Cardiac muscle cell (in vitro differentiated cells and primary cell): ENCODE measurements around the gene UBL7. TPM values are rescaled to one million over a fixed set of nuclear protein-coding genes. Genes with fewer than 3 reads are reported as not detected.
A peak's percentile ranks its signal among the peaks of the same experiment; 100 is the strongest.

ENCODE experiments used
- DNase-seq, 2 donors: peaks; one replicate each; pipeline versions ENCODE4 v3.0.0 to v3.0.0-alpha.2; 2010 to 2017; ENCODE audit warnings: low read depth in 1 of 2, low spot score in 1 of 2
- H3K27ac ChIP-seq: fragments of 200-600 bp; sonication (generic); 2 replicates; pipeline ENCODE4 v1.5.1; 2016
- H3K27me3 ChIP-seq: fragments of 200-600 bp; sonication (generic); 2 replicates; pipeline ENCODE4 v1.6.0; 2016; ENCODE audit warnings: control low read depth
- H3K36me3 ChIP-seq: fragments of 200-600 bp; sonication (generic); 2 replicates; pipeline ENCODE4 v1.5.1; 2016; ENCODE audit warnings: control low read depth
- H3K4me1 ChIP-seq: fragments of 200-600 bp; sonication (generic); 2 replicates; pipeline ENCODE4 v1.8.1; 2017; ENCODE audit warnings: low read depth, mild to moderate bottlenecking, mixed run types
- H3K4me3 ChIP-seq: fragments of 200-600 bp; sonication (generic); 2 replicates; pipeline ENCODE4 v1.5.1; 2016; ENCODE audit warnings: mild to moderate bottlenecking
- H3K9me3 ChIP-seq: fragments of 200-600 bp; sonication (generic); 2 replicates; pipeline ENCODE4 v1.5.1; 2017; ENCODE audit warnings: low read depth, mild to moderate bottlenecking, control low read depth
- polyA plus RNA-seq: library from polyadenylated mRNA; unstranded; fragments of >200 nt; fragmentation: Nextera tagmentation; extraction: Ambion mirVana; gene quantifications from 2 replicates; pipeline ENCODE4 v1.2.1, GENCODE V29; 2016
- total RNA-seq: library from RNA; depleted of rRNA; stranded (reverse); fragments of >200 nt; gene quantifications from 2 replicates; pipeline ENCODE4 v1.2.3, GENCODE V29; 2016
- TF ChIP-seq, protein P1 (sequence below): IDR thresholded peaks from 2 replicates; pipeline ENCODE4 v1.5.1; 2012; ENCODE audit warnings: low read depth, mild to moderate bottlenecking, low read length

The UBL7 gene
- total and polyA plus RNA-seq, 2 experiments from 2014 or later, result 74.3 to 135 TPM

DNA sequence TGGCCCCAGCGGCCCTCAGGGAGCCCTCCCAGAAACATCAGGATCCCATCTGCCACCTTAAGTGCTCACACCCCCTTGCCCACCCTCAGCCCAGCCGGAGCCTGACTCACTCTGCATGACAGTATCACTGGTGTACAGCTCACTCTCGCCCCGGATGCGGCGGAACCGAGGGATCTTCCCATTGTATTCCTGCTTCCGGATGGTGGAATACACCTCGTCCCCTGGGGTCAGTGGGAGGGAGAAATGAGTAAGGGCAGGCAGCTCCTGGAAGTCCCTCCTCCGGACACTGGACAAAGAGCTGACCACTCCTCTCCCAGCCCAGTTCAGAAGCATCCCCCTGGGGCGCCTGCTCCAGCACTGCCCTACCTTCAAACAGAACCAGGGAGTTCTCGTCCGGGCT is 43.7 kb downstream of the UBL7 start:
- peak in 1 of 2 donors; percentile 56 for DNase-seq
- Histone ChIP-seq H3K27me3 (no peaks in the 10 kb centered on the region), H3K4me3 (no peak overlapping the region), H3K27ac (no peak overlapping the region), H3K9me3 (no peaks in the 10 kb centered on the region), H3K36me3 (no peaks in the 10 kb centered on the region), H3K4me1 (peaks cover 27% of the 10 kb centered on the region)
- TF ChIP-seq, protein P1, sequence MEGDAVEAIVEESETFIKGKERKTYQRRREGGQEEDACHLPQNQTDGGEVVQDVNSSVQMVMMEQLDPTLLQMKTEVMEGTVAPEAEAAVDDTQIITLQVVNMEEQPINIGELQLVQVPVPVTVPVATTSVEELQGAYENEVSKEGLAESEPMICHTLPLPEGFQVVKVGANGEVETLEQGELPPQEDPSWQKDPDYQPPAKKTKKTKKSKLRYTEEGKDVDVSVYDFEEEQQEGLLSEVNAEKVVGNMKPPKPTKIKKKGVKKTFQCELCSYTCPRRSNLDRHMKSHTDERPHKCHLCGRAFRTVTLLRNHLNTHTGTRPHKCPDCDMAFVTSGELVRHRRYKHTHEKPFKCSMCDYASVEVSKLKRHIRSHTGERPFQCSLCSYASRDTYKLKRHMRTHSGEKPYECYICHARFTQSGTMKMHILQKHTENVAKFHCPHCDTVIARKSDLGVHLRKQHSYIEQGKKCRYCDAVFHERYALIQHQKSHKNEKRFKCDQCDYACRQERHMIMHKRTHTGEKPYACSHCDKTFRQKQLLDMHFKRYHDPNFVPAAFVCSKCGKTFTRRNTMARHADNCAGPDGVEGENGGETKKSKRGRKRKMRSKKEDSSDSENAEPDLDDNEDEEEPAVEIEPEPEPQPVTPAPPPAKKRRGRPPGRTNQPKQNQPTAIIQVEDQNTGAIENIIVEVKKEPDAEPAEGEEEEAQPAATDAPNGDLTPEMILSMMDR, result no peak

- no peaks in the 10 kb centered on the region for H3K36me3 ChIP-seq
- H3K27ac ChIP-seq, result no peak overlapping the region
- H3K4me1 ChIP-seq, result peaks cover 17% of the 10 kb centered on the region
- H3K4me3 ChIP-seq, result no peak overlapping the region
- TF ChIP-seq, protein P1, result no peak
- no peaks in the 10 kb centered on the region for H3K9me3 ChIP-seq
- DNase-seq, result no peak
- H3K27me3 ChIP-seq, result no peaks in the 10 kb centered on the region
Measured at GRCh38 chr15:74415966-74416916, 44.7 kb downstream of the UBL7 start.

- TF ChIP-seq, protein P1, result no peak
Measured at GRCh38 chr15:74414603-74415338, 46.2 kb downstream of the UBL7 start.

DNA sequence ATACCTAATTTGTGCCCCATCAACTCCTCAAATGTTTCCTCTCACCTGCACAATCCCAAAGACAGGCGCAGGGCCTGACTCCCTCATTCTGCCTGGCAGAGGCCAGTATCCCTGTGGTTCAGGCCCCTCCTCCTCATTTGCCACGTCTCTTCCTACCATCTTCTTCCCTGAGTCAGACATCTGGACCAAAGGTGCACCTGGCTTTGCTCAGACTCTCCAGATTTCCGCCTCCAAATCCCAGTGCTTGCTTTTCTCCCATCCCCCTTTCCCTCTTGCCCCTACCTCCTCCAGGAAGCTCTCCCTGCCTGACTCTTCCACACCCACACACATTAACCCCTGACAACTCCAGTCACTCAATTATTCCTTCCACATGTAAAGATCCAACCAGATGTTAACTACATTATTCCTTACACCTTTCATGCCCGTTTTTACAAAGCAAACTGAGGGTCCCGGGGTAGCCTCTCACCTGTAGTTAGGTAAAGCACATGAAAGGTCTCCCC is 46.8 kb downstream of the UBL7 start:
- Histone ChIP-seq H3K9me3 (no peaks in the 10 kb centered on the region), H3K4me1 (peaks cover 3% of the 10 kb centered on the region), H3K27ac (no peak overlapping the region), H3K4me3 (no peak overlapping the region), H3K27me3 (no peaks in the 10 kb centered on the region), H3K36me3 (no peaks in the 10 kb centered on the region)
- TF ChIP-seq, protein P1, result no peak
- DNase-seq, result no peak

More at GRCh38 chr15:74414603-74415338, 46.2 kb downstream of the UBL7 start:
- Histone ChIP-seq H3K27ac (no peak overlapping the region), H3K4me1 (peaks cover 3% of the 10 kb centered on the region), H3K9me3 (no peaks in the 10 kb centered on the region), H3K36me3 (no peaks in the 10 kb centered on the region), H3K27me3 (no peaks in the 10 kb centered on the region), H3K4me3 (no peak overlapping the region)
- no peak for DNase-seq

DNA sequence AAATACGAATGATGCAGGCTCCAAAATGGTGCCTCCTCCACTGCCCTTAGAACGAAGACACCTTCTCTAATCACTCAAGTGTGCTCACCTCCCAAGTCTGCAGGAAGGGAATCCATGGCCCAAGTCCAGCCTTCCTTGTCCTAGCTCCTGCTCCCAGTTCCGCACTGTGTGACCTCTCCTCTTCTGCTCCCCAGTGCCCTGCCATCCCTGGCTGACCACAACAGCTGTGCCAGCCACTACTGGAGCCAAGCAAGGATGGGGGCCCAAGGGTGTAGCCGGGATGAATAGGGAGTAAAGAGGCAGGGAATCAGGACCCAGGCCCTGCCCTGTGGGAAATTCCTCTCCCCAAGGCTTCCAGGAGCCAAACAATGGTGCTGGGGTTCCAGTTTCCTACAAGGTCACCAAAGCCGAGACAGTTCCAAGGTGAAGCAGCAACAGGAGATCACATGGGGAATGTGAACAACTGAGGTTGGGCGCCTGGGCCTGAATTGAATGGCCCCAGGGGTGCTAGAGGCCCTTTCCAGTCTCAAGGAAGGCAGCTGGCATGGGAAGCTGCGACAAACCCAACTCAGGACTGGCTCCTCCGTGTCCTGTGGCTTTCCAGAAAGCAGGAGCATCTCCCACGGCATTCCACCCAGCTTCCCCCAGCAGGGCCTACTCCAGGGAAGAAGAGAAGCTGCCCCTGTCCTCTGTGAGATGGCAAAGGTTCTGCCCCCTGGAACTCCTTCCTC is 47.4 kb downstream of the UBL7 start:
- no peaks in the 10 kb centered on the region for H3K36me3 ChIP-seq
- H3K27me3 ChIP-seq, result no peaks in the 10 kb centered on the region
- H3K9me3 ChIP-seq, result no peaks in the 10 kb centered on the region
- no peak overlapping the region for H3K27ac ChIP-seq
- TF ChIP-seq, protein P1, result no peak
- no peak for DNase-seq
- peaks cover 1% of the 10 kb centered on the region for H3K4me1 ChIP-seq
- no peak overlapping the region for H3K4me3 ChIP-seq
